Measurements from ENCODE around the gene POU6F2.

DNA sequence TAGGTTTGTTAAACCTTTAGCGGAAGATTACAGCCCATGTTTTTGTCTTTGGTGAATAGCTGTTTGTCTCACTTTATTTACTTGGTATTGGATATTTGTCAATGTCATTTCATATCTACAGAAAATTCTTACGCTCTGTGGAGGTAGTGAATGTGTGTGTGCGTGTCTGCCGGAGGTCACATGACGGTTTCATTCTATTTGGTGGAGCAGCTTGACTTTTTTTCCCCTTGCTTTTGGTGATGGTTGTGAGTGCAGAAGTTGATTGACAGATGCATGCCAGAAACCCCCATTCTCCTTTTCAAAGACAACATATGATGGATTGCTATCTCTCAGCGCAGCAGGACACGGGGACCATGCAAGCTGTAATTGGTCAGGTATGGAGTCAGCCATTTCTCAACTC is at the start of gene POU6F2:
- TF ChIP-seq, protein P1, sequence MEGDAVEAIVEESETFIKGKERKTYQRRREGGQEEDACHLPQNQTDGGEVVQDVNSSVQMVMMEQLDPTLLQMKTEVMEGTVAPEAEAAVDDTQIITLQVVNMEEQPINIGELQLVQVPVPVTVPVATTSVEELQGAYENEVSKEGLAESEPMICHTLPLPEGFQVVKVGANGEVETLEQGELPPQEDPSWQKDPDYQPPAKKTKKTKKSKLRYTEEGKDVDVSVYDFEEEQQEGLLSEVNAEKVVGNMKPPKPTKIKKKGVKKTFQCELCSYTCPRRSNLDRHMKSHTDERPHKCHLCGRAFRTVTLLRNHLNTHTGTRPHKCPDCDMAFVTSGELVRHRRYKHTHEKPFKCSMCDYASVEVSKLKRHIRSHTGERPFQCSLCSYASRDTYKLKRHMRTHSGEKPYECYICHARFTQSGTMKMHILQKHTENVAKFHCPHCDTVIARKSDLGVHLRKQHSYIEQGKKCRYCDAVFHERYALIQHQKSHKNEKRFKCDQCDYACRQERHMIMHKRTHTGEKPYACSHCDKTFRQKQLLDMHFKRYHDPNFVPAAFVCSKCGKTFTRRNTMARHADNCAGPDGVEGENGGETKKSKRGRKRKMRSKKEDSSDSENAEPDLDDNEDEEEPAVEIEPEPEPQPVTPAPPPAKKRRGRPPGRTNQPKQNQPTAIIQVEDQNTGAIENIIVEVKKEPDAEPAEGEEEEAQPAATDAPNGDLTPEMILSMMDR (IDR thresholded peaks at IDR 0.05; ENCODE audit: low read length): no peak
- TF ChIP-seq EZH2phosphoT487 (IDR thresholded peaks at IDR 0.05; ENCODE audit: low read length): no peak
